Measurements from ENCODE around the gene ATP1B2. TPM values are rescaled to one million over a fixed set of nuclear protein-coding genes. Genes with fewer than 3 reads are reported as not detected.

Gene ATP1B2
- total and polyA plus RNA-seq, 9 of the 15 experiments (the other 6 are each of a cell fraction or from before 2014, with no cell fraction given), result 0.23 to 6.0 (median 0.99) TPM

- no peak for TF ChIP-seq E4F1 (CRISPR knock-in tag; IDR thresholded peaks at IDR 0.05; ENCODE audit: borderline replicate concordance)
- no peak for TF ChIP-seq ATF7 (IDR thresholded peaks at IDR 0.05)
- TF ChIP-seq HLTF (IDR thresholded peaks at IDR 0.05), result no peak
Observed at GRCh38 chr17:7702776-7703175, 52.0 kb downstream of the ATP1B2 start (continued).

- TF ChIP-seq EGR1 (conservative IDR thresholded peaks at IDR 0.05) (peak; percentile 64), CTCFL (IDR thresholded peaks at IDR 0.05; ENCODE audit: borderline replicate concordance, insufficient read depth, low read depth, low read length, poor library complexity, severe bottlenecking) (no peak), RFX1 (IDR thresholded peaks at IDR 0.05) (peak; percentile 94), FOS (IDR thresholded peaks at IDR 0.05; ENCODE audit: extremely low read depth, insufficient read length) (no peak), CSDE1 (IDR thresholded peaks at IDR 0.05) (0 out of 4 replicates have a peak, but pooled peaks of 1 of the 2 experiments have one; percentile 23), ZBTB49 (CRISPR knock-in tag; IDR thresholded peaks at IDR 0.05; ENCODE audit: borderline replicate concordance) (no peak), ZBTB7A (IDR thresholded peaks at IDR 0.05; ENCODE audit: borderline replicate concordance, control insufficient read depth, low read depth, low read length) (peak; percentile 35; the same call in 1 of the 2 replicates)
- no TSS peak for BruUV-seq (replicated peaks)
Observed at GRCh38 chr17:7703584-7704479, 53.1 kb downstream of the ATP1B2 start.

More at GRCh38 chr17:7703584-7704479, 53.1 kb downstream of the ATP1B2 start:
- ChIA-PET POLR2A (interaction anchor here (0.5 to 7.6 kb wide), 6 partner anchors 10 to 626 kb away, joined by 3 to 67 read pairs (median 5); partner anchors contain the start of genes DNAH2, TP53 and WRAP53), CTCF (ENCODE audit: low intra/inter-chr PET ratio) (interaction anchor here (0.6 kb wide), 1 partner anchor 26 kb away, joined by 4 read pairs; no protein-coding TSS in a partner anchor)
- in situ Hi-C loops (cut with MboI), result no loop called here
- Histone ChIP-seq H3K4me1 (replicated peaks in 1 of 2; ENCODE audit: control insufficient read depth in 2 of 2, insufficient read depth in 2 of 2, low read length in 2 of 2) (peaks cover 5 to 23% of the 10 kb centered on the region in 2 experiments; a peak in 3 of 5 replicates), H3K4me3 (no peak overlapping the region), H3K9me3 (replicated peaks; ENCODE audit: control insufficient read depth, insufficient read depth, low read depth, low read length) (no peaks in the 10 kb centered on the region), H2AFZ (ENCODE audit: low read depth, low read length) (no peak overlapping the region), H3K36me3 (ENCODE audit: control insufficient read depth, insufficient read depth, low read length) (0 out of 3 replicates have a peak, but pooled peaks cover 3% of the 10 kb centered on the region), H3K9ac (ENCODE audit: insufficient read depth in 1 of 2, low read depth in 2 of 2, low read length in 2 of 2) (no peak overlapping the region), H3K27me3 (ENCODE audit: control insufficient read depth in 2 of 2, insufficient read depth in 2 of 2, low read length in 2 of 2) (peaks cover 7 to 27% of the 10 kb centered on the region in 2 experiments; a peak in 4 of 5 replicates), H3K9me1 (ENCODE audit: control insufficient read depth, insufficient read depth, low read length) (no peaks in the 10 kb centered on the region), H4K20me1 (replicated peaks; ENCODE audit: control insufficient read depth, insufficient read depth, low read length) (no peaks in the 10 kb centered on the region), H3K79me2 (ENCODE audit: control insufficient read depth, insufficient read depth, low read length) (no peaks in the 10 kb centered on the region), H3K27ac (ENCODE audit: extremely low read depth, low read depth, low read length) (no peak overlapping the region), H3K4me2 (ENCODE audit: insufficient read depth, low read length) (no peak overlapping the region)
- ATAC-seq (peak; percentile 63), DNase-seq (ENCODE audit: extremely low read depth in 1 of 4, low spot score in 3 of 4) (peak; percentile 34 to 58 (median 42)), FAIRE-seq (peak; percentile 37)
- intact Hi-C loops (cut with micrococcal nuclease), result no loop called here
- 43% methylated on average over 4 of the region's 24 CpGs for WGBS (ENCODE audit: insufficient coverage, low coverage, missing lambda C conversion rate)
